C1 segment of cervical spinal cord (tissue), 14 donors: ENCODE results near the gene PCNX3.
"Not testable (repeated sequence)": the region's sequence is repeated elsewhere in the genome, so short reads cannot be mapped to it uniquely, and the experiment has no call there.

Experiments
- DNase-seq, 14 donors: peaks; one replicate each; lab custom pipeline; 2025; lab: John Stamatoyannopoulos, UW

Gene PCNX3

DNA sequence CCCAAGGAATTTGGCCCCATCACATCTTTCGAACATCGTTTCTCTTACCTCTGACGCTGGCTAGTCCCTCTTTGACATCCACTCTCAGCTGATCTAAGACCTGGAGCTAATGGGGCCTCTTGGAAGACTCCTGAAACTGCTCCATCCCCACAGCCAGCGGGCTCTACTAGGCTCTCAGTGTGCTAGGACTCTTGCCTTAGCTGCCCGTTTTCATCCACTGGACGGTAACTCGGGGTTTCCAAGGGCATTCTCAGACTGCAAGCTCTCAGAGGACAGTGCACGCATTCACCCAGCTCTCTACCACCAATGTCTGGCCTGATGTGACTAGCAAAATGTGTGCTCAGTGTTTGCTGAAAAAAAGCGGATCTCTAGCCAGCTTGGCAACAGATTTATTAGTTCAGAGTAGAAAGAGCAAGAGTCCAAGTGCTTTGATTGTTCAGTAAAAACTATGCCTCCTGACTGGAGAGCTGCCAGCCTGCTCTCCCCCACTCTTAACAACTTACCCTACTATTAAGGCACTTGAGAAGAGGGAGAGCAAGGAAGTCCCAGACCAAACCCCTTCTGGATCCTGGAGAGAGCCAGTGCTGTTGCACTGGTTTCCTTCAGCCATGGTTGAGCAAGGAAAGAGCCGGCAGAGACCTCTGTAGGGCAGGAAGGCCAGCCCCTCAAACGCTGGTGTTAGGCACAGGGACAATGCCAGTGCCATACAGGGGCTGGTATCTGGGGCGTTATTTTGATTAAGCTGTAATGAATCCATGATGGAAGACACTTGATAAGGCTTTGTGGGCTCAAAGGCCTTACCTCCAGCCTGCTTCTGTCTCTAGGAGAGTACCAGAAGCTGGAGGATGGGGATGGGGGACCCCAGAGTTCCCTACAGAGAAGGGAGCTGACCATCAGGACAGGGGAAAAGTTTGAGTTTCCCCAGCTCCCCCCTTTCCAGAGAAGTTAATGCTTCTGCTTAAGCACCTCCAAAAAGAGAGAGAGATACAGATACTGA is 38.0 kb downstream of the PCNX3 start:
- peak in 5 of 14 donors; percentile 38 to 78 (median 66) for DNase-seq

DNA sequence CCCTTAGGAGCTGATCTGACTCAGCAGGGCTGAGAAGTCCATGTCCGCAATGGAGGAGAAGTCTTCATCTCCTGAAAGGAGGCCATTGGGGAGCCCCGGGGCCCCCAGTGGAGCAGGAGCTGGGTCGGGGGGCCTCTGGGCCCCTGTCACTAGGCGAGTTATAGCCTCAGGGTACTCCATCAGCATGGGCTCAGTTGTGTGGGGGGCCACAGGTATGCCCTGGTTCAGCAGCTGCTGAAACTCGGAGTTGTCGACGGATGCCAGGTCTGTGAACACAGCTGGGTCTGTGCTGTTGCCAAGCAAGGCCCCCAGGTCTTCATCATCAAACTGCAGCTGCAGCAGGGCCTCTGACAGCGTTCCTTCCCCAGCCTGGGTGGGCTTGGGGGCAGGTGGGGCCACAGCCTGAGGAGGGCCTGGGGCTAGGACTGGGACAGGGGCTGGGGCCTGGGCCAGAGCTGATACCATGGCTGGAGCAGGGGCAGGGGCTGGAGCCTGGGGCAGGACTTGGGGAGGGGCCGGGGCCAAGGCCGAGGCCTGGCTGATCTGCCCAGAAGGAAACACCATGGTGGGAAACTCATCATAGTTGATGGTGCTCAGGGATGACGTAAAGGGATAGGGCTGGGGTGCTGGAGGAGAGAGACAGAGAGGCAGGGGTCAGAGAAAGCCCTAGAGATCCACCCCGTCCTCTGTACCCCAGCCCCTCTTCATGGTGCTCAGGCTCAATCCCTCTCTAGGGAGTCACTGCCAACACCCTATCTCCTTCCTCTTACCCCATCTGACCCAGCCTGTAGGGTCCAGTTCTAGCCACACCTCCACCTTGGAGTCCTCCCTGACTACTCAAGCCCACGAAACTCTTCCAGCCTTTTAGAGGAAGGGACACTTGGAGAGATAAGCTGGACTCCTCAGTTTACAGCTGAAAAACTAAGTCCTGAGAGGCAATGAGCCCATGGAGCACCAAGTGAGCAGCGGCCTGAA is 39.1 kb downstream of the PCNX3 start:
- no peak for DNase-seq

DNA sequence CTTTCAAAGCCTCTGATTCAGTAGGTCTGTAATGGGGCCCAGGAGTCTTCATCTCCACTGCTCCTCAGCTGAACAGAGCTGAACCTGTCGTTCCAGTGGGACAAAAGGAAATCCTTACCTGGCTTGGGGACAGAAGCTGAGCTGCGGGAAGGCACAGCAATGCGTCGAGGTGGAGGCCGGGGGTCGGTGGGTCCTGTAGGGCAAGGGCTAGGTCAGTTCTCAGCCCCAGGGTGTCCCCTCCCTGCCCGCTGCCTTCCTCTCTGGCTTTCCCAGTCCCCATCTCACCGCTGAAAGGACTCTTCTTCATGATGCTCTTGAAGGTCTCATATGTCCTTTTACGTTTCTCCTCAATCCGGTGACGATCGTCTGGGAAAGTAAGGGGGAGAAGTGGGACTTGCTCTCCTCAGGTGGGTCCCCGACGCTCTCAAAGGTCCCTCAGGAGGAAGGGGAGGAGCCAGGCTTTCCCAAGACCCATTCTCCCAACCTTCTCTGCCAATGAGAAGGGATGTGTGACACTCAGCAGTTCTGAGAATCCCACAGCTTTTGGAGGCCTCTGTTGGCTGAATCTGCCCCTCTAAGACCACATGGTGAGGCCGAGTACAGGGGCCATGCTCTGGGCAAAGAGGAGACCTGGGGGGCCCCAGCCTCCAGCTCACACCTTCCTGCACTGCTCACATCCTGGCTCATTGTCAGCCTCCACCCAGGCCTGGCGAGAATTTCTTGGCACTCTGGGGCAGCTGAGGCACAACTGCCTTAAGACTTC is 40.2 kb downstream of the PCNX3 start:
- DNase-seq, result no peak

DNA sequence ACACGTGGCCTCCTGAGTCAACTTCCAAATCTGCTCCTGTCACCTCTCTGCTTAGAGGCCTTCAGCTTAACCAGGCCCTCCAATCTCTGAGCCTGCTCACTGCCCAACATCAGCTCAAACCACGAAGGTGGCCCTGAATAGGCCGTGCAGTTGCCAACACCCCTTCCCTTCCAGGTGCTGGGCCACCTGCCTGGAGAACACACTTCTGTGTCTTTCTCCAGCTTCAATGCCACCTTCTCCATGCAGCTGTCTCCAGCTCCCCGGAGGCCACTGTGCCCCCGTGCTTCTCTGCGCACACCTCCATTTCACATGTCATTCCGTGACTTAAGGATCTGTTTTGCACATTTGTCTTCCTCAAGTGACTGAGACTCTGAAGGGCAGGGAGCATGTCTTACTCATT is 41.9 kb downstream of the PCNX3 start:
- no peak for DNase-seq

DNA sequence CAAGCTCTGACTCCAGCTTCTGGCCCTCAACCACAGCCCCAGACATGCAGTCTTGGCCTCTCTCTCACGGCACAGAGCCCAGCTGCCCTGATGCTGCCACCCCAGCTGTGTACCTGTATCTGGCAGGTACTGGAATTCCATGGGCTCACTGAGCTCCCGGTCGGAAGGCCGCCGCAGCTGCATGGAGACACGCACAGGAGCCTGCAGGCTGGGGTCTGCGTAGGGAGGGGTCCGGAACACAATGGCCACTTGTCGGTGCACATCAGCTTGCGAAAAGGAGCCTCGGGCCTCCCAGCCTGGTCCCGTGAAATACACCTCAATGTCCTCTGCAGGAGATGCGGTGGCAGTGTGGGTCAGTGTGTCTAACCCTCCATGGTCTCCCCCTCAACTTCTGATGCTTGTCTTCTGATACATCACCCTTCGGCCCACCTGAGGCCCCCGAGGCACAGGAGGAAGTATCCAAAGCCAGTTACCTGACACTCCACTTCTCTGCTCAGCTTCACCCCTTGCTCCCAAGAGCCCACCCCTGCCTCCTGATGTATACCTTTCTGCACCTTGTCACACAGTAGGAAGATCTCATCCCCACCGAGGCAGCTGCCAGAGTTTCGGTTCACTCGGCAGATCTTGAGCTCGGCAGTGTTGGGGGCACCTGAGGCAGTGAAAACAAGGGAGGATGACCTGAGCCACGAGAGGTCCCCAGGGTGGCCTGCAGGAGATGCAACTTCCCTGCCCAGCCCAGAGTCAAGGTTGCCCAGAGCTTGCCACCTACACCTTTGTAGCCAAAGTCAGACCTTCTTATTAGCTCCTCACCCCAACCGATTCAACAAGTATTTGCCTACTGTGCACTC is 42.8 kb downstream of the PCNX3 start:
- DNase-seq, result no peak

DNA sequence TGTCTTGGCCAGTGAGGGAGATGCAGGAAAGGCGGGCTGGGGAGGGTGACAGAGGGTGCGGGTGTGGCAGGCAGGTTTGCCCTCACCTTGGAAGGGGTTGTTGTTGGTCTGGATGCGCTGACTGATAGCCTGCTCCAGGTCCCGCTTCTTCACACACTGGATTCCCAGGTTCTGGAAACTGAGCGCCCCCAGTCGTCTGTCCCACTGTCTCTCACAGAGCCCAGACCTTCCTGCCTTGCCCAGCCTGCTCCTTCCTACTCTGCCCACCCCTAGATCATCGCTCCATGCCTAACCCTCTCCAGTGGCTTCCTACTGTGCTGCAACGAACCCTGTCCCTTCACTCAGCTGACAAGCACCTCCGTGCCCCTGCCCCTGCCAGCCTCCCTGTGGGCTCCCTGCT is 44.5 kb downstream of the PCNX3 start:
- no peak for DNase-seq

DNA sequence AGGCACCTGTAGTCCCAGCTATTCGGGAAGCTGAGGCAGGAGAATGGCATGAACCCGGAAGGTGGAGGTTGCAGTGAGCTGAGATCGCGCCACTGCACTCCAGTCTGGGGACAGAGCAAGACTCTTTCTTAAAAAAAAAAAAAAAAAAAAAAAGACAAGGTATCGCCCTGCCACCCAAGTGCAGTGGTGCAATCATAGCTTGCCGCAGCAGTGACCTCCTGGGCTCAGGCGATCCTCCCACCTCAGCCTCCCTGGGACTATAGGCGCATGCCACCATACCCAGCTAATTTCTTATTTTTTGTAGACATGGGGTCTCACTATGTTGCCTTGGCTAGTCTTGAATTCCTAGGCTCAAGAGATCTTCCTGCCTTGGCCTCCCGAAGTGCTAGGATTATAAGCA is 45.3 kb downstream of the PCNX3 start:
- not testable (repeated sequence) for DNase-seq

DNA sequence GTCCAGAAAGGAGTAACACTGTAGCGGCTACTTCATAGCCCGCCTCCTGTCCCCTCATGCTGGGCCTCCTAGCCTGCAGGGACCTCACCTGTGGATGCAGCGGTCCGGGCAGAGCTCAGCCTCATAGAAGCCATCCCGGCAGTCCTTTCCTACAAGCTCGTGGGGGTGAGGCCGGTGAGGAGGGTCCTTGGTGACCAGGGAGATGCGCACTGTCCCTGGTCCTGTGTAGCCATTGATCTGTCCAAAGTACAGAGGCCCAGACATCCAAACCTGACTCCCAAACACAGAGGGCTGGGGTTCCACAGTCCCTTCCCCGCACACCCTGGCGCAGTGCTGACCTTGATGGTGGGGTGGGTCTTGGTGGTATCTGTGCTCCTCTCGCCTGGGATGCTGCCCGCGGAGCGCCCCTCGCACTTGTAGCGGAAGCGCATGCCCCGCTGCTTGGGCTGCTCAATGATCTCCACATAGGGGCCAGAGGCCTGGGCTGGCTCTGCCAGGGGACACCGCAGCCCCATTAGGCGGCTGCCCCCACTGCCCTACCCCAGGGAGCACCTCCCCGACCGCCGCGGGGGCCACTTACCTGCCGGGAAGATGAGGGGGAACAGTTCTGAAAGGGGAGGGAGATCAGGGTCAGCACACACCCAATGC is 46.1 kb downstream of the PCNX3 start:
- no peak for DNase-seq

DNA sequence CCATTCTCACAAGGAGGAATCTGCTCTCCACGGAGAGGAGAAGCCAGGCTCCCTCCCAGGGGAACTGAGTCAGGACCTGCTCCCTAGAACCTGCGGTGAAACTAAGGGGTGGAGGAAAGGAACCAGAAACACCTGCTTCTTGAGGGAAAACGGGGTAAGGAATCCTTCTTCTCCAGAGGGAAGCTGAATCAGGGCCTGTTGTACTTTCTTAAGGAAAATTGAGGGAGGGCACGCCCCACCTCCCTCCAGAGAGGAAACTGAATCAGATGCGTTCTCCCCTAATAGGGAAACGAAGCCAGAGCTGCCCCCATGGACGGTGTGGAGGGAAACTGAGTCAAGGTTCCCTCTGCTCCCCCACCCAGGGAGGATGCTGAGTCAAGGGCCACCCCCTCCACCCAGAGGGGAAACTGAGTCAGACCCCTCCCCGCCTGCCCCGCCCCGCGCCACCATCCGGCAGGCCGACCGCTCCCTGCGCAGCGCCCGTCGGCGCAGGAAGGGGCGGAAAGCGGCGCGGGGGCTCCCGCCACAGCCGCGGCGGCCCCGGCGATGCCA is 46.7 kb downstream of the PCNX3 start:
- peak in 1 of 14 donors; percentile 64 for DNase-seq

DNA sequence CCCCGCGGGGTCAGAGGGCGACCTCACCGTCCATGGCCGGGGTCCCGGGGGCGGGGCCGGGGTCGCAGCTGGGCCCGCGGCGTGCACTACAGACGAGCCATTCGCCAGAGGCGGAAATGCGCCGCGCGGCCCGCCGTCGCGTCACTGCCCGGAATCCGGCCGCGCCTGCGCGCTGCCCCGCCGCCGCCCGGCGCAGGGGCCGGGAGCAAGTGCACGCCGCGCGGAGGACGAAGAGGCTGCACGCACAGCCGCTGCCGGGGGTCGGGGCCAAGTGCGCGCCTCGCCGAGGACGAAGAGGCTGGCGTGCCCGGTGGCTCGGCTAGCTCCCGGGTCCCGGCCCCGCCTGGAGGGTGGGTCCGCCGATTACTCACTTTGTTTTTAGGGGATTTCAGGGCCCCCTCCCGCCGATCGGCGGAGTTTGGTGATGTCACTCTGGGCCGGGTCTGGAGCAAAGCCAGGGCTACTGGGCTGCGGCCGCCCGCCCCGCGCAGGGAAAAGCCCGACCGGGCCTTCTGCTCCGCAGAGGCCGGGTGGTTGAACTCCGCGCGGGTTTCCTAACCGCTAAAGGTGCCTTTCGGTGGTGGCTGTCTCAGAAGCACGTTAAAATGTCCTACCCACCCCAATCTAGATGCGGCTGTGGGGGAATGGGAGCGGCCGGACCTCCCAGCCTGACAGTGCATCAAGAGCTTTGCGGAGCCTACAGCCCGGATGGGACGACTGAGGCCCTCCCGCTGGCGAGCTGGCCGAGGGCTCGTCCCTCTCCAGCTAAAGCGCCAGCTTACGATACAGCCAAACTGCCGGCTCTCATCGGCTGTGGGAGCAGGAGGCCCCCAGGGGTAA is 47.4 kb downstream of the PCNX3 start, which contains the start of gene RELA:
Gene RELA, minus strand, starts transcription at position 118 of the 840 bp plus-strand sequence. Its CDS starts 84 bp downstream, at position 34.
- DNase-seq, result peak; percentile 62 to 100 (median 90)

DNA sequence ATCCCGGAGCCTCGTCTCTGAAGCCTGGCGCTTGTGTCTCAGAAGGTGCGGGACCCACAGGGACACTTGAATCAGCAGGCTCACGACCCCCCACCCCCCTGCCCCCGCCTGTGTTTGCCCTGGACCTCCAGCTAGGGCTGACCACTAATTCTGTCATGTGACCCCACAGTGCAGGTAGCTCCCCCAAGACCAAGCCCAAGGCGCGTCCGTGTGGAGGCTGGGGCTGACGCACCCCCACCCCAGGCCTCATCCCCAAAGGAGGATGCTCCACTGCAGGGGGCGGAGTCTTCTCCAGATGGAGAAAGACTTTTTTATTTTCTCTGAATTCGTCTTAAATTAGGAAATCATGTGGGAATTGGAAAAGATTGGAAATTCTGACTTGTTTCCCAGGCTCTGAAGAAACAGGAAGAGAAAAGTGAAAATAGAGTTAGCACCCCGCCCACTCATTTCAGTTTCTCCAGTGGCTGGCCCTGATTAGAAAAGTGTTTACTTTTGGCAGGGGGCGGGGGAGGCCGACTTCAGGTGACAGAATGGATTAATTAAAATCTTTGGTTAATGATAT is 48.1 kb downstream of the PCNX3 start:
- peak in 7 of 14 donors; percentile 54 to 86 (median 75) for DNase-seq

DNA sequence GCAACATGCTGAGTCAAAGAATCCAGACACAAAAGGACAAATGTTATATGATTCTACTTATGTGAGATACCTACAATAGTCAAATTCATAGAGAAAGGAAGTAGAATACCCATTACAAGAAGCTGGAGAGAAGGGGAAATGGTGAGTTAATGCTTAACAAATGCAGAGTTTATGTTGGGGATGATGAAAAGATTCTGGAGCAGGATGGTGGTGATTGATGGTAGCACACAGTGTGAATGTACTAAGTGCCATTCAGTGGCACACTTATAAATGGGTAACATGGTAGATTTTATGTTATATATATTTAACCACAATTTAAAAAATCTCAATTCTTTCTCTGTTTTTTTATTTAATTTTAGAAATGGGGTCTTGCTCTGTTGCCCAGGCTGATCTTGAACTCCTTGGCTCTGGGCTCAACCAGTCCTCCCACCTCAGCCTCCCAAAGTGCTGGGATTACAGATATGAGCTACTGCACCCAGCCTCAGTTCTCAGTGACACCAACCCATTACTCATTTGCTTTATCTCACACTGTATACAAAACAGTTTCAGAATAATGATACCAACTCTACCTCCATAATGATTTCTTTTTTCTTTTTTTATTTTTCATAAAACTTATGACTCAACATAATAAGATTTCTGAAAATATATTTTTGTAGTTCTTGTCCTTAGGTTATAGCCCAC is 56.7 kb downstream of the PCNX3 start:
- DNase-seq, result no peak

DNA sequence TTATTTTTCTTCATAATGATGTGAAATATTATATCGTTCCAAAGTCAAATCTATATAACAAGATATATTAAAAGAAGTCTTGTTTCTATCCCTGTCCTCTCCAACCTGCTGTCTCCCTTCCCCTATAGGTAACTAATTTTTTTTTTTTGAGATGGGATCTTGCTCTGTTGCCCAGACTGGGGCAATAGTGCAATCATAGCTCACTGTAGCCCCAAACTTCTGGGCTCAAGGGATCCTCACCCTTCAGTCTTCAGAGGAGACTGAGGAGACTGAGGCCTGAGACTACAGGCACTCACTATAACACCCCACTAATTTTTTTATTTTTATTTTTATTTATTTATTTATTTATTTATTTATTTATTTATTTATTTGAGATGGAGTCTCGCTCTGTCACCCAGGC is 57.4 kb downstream of the PCNX3 start:
- DNase-seq, result no peak

DNA sequence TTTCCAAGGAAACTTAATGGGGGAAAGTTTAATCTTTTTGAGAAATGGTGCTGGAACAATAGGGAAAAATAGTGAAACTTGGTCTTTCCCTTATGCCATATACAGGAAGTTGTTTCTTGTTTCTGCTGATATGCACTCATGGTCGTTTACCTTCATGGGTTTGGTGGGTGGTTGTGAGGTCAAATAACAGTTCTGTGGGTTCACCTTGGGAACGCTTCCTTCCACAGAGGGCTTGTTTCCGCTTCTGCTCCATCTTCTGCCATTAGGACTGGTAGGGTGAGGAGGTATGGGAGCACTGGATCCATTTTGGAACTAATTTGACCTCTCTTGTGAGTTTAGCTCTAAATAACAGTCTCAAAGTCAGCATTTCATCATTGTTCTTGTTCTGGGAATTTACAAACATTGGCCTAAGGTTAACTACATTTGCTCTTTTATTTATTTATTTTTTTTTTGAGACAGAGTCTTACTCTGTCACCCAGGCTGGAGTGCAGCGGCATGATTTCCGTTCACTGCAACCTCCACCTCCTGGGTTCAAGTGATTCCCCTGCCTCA is 64.7 kb downstream of the PCNX3 start:
- no peak for DNase-seq

DNA sequence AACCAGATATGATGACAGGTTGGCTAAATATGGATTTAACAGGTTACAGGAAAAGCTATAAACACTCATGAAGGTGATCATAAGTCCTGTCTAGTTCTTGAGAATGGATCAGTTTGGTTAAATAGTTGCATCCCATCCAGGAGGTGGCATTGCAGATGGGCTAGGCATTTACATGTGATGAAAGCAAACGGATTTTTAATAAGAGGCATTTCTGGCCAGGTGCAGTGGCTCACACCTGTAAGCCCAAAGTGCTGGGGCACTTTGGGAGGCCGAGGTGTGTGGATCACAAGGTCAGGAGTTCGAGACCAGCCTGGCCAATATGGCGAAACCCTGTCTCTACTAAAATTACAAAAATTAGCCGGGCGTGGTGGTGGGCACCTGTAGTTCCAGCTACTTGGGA is 67.9 kb downstream of the PCNX3 start:
- DNase-seq, result not testable (repeated sequence)

DNA sequence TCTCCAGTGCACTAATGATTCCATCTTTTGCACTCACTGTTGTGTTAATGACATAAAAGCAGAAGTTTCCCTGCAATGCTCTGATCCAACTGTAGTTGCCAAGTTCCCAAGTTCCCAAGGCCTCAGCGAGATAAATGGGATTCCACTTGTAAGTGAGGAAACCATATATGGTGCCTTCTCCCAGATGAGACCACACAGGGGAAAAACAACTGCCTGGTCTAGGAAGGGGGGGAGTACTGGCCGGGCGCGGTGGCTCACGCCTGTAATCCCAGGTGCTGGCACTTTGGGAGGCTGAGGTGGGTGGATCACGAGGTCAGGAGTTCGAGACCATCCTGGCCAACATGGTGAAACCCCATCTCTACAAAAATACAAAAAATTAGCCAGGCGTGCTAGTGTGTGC is 70.4 kb downstream of the PCNX3 start:
- no peak for DNase-seq
